Endothelial cell of umbilical vein (primary cell): Measurements from ENCODE around the gene RIMS3.

Experiments used
- EZH2 ChIP-seq: IDR thresholded peaks from 2 replicates; pipeline ENCODE4 v1.6.1; 2012; ENCODE audit warnings: borderline replicate concordance, low read depth, mild to moderate bottlenecking, moderate library complexity, low read length, inconsistent platforms; ENCODE audit not compliant: severe bottlenecking
- TF ChIP-seq, protein P1 (sequence below), 2 donors: IDR thresholded peaks; 1 replicate in 1 of 2; 2 replicates in 1 of 2; pipeline ENCODE4 v1.5.1; 2011; ENCODE audit warnings: low read length in 2 of 2, mild to moderate bottlenecking in 2 of 2, moderate library complexity in 2 of 2, control low read depth in 1 of 2, inconsistent platforms in 1 of 2, low read depth in 1 of 2; ENCODE audit not compliant: insufficient read depth in 1 of 2; ENCODE audit errors: extremely low read depth in 1 of 2

DNA sequence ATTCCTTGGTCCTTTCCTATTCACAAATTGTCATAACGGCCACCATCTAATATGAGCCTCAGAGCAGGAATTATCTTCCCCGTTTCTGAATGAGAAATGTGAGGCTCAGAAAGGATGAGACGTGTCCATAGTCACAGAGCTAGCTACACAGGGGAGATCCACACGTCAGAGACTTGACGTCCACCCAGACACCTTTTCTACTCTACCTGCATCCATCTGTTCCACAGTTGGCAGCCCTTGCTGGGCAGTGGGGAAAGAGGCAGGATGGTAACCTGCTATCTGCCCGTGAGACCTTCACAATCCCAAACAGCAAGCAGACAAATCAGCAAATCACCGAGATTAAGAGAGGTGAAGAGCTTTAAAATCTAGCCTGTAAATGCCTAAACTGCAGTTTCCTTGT is 8.4 kb downstream of the RIMS3 start:
- TF ChIP-seq, protein P1, sequence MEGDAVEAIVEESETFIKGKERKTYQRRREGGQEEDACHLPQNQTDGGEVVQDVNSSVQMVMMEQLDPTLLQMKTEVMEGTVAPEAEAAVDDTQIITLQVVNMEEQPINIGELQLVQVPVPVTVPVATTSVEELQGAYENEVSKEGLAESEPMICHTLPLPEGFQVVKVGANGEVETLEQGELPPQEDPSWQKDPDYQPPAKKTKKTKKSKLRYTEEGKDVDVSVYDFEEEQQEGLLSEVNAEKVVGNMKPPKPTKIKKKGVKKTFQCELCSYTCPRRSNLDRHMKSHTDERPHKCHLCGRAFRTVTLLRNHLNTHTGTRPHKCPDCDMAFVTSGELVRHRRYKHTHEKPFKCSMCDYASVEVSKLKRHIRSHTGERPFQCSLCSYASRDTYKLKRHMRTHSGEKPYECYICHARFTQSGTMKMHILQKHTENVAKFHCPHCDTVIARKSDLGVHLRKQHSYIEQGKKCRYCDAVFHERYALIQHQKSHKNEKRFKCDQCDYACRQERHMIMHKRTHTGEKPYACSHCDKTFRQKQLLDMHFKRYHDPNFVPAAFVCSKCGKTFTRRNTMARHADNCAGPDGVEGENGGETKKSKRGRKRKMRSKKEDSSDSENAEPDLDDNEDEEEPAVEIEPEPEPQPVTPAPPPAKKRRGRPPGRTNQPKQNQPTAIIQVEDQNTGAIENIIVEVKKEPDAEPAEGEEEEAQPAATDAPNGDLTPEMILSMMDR (IDR thresholded peaks at IDR 0.05; ENCODE audit: extremely low read depth in 1 of 2, insufficient read depth in 1 of 2, low read depth in 1 of 2, low read length in 2 of 2): no peak
- no peak for TF ChIP-seq EZH2
